SH-SY5Y (cell line): Measurements from ENCODE around the gene CRAT.

Experiments used
- GATA2 ChIP-seq: IDR thresholded peaks from 2 replicates; pipeline ENCODE4 v1.6.1; 2011; ENCODE audit warnings: mild to moderate bottlenecking, low read depth, low read length
- GATA3 ChIP-seq: IDR thresholded peaks from 2 replicates; pipeline ENCODE4 v1.6.1; 2011; ENCODE audit warnings: low read depth, mild to moderate bottlenecking, low read length, moderate library complexity

Gene CRAT

DNA sequence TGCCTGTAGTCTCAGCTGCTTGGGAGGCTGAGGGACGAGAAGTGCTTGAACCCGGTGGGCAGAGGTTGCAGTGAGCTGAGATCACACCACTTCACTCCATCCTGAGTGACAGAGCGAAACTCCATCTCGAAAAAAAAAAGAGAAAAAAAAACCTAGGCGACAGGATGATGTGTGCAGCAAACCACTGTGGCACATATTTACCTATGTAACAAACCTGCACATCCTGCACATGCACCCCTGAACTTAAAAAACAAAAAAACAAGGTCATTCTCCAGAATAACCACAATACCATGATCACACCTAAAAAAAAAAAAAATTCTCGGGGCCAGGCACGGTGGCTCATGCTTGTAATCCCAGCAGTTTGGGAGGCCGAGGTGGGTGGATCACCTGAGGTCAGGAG lies 37.2 kb downstream of the CRAT start:
- TF ChIP-seq GATA2 (no peak), GATA3 (no peak)

DNA sequence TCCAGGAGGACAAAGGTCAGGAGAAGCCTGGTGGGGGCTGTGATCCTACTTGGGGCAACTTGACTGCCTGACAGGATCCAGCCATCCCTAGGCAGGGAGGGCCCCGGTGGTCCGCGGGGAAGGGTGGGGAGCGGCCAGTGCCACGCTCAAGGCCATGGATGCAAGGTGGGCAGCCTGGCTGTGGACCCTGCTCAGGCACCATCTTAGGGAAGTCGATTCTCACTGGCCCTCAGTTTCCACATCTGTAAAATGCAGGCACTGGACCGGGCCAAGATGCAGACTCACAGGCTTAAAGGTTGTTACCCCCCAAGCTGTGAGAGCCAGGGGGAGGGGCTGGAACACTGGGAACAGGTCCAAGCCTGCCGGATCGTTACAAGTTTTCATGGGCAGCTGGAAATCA lies 38.4 kb downstream of the CRAT start:
- TF ChIP-seq GATA3 (no peak), GATA2 (no peak)

DNA sequence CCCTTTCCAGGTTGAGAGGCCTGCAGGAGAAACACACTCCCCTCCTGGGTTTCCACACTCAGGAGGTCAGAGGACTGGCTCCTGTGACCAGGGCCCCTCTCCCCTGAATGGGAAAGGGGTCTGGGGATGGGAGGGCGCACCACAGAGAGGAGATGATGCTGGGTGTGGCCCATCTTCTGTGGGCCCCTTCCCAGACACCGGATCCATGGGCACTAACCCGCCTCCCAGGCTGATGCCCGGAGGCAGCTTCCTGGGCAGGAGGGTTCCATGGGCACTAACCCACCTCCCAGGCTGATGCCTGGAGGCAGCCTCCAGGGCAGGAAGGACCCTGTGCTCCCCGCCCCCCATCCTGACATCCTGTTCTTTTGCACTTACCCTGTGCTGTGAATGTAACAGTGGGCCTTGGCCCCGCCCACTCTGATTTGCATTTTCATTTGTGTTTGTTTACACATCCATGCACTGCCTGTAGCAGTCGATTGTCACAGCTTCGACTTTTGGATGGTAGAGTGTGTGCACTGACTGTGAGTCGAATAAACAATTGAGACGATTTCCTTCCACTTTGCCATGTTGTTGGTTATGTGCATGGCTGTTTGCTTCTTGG lies 39.0 kb downstream of the CRAT start:
- TF ChIP-seq GATA3 (no peak), GATA2 (no peak)

DNA sequence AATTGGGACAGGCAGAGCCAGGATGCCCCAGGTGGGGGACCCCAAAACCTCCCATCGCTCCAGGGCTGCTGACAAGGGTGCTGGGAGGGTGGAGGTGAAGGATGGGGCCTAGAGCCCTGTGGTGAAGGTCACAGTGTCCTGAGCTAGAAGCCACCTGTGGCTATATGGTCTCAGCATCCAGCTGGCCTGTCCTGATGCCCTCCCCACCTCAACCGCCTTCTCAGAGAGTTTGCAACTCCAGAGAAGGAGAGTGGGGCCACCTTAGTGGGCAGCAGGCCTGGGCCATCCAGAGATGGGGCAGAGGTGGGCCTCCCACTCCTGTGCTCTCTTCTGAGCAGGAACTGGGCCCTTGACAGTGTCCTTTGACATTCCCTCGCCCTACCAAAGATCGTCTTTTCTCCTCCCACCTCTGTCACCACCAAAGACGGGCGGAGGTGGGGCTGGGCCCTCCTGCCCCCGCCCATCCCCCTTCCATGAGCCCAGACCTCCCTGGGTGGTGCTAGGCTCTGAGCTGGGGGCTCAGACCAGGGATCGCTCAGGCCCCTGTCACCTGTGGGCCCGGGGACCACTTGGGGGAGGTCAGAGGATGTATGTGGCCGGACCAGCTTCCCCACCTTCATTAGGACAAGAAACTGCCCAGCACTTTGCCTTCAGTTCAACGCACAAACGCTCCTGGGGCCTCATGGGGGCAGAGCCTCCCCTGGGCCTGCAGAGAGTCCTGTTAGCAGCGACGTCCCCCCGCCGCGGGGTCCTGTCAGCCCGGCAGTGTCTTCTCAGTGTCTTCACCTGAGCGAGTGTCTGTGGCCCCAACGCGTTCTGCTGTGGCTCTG lies 39.7 kb downstream of the CRAT start:
- TF ChIP-seq GATA3 (no peak), GATA2 (no peak)

DNA sequence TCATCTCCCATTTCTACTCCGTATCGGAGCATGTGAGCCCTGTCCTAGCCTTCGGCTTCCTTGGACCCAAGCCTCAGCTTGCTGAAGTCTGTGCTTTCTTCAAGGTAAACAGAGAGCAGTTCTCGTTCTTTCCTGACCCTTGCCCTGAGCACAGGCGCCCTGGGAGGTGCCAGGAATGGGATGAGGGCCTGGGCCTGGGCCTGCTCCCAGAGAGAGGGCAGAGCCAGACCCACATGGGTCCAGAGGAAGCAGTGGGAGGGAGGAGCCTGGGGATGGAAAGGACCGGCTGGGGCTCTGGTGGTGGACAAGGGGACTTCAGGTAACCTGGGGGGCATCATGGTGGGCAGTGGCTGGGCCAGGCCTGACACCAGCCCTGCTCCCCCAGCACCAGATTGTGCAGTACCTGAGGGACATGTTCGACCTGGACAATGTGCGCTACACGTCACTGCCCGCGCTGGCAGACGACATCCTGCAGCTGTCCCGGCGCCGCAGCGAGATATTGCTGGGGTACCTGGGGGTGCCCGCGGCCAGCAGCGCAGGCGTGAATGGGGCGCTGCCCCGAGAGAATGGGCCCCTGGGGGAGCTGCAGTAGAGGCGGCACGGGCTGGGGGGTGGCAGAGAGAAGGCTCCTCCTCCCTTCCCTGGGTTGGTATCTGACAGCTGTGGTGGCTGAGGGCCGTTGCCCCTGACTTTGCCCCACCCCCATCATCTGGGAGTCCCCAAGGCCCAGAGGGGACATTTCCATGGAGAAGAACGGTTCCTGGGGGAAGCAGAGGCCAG lies 40.5 kb downstream of the CRAT start:
- TF ChIP-seq GATA3 (no peak), GATA2 (no peak)

DNA sequence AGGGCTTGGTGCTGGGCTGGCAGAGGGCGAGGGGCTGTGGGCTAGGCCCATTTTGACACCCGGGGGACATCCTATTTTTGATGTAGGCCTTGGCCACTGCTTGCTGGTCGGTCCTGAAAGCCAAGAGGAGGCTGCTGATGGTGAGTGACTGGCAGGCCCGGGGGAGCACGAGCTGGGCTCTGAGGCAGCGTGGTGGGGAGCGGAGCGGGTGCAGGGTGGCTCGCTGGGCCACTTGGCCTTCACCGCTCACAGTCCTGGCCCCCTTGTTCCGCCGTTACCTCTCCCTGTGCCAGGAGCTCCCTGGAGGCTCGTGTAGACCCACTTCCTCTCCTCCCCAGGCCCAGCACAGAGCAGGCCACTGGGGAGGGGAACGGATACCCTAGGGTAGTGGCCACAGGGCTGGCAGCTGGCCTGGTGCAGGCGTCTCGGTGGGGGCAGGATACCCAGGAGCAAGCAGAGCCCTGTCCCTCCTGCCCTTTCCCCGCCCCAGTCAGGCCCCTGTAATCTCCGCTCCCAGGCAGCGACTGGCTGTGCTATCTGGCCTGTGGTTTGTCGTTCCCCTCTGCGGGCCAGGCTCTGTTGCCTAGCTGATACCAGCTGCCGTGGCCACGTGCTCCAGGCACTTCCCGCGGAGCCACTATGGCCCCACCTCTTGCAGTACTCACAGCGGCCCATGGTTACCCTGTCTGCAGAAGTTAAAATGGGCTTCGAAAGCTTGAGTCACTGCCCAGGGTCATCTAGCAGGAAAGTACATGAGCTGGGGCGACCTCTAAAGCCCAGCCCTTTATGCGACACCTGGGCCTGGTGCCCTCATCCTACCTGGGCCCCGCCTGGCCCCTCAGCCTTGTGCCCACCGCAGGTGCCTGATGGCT lies 41.4 kb downstream of the CRAT start:
- TF ChIP-seq GATA2 (no peak), GATA3 (no peak)

DNA sequence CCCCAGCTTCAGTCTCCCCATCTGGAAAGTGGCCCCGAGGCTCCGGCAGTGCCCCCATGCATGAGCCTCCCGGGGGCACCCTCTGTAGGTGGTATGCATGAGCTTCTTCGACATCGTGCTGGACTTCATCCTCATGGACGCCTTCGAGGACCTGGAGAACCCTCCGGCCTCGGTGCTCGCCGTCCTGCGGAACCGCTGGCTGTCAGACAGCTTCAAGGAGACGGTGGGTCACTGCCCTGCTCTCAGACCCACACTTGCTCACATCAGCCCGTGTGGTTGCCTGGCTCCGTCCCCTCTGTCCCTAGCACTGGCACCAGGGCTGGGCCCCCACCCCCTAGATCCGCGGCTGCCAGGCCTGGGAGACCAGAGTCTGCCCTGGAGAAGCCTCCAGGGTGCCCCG lies 42.5 kb downstream of the CRAT start:
- TF ChIP-seq GATA2 (no peak), GATA3 (no peak)

DNA sequence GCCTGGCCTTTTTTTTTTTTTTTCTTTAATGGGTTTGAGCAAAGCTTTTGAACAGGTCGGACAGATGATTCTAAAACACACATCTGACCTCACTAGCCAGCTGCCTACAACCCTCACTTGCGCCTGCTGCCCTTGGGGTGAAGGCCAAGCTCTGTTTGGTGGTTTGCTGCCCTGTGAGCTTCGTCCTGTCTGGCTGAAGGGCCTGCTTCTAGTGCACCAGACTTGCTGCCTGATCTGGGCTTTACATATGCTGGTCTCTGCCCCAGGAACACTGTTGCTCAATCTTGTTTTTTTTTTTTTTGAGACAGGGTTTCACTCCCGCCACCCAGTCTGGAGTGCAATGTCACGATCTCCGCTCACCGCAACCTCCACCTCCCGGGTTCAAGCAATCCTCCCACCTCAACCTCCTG lies 46.1 kb downstream of the CRAT start:
- TF ChIP-seq GATA2 (no peak), GATA3 (no peak)

DNA sequence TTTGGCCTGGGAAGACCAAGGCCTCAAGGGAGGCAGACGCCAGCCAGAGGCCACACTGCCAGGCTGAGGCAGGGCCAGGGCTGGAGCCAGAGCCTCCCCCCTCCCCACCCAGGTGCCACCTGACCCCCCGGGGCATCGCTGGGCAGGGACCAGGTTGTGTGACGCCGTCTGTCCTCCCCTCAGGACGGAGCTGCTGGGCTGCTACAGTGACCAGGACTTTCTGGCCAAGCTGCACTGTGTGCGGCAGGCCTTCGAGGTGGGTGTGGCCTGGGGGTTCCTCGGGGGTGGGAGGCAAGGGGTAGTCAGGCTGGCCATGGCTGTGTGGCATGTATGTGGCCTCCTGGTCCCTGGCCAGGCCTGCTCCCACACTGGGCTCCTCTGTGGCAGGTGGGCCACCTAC lies 47.5 kb downstream of the CRAT start:
- TF ChIP-seq GATA3, result no peak
- no peak for TF ChIP-seq GATA2

DNA sequence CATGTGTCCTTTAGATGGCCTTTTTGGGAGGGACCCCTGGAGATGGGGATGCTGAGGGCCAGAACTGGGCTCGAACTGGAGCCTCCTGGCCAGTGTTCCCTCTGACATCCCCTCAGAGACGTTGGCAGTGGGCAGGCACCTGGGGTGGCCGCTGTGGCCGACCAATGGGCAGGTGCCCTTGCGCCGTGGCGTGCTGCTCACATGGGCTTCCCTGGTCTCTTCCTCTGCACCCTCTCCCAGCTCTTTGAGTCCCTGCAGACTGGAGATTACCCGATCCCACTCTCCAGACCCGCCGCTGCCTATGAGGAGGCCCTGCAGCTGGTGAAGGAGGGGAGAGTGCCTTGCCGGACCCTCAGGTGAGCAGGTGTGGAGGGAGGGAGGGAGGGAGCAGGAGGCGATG lies 49.6 kb downstream of the CRAT start:
- TF ChIP-seq GATA2 (no peak), GATA3 (no peak)

DNA sequence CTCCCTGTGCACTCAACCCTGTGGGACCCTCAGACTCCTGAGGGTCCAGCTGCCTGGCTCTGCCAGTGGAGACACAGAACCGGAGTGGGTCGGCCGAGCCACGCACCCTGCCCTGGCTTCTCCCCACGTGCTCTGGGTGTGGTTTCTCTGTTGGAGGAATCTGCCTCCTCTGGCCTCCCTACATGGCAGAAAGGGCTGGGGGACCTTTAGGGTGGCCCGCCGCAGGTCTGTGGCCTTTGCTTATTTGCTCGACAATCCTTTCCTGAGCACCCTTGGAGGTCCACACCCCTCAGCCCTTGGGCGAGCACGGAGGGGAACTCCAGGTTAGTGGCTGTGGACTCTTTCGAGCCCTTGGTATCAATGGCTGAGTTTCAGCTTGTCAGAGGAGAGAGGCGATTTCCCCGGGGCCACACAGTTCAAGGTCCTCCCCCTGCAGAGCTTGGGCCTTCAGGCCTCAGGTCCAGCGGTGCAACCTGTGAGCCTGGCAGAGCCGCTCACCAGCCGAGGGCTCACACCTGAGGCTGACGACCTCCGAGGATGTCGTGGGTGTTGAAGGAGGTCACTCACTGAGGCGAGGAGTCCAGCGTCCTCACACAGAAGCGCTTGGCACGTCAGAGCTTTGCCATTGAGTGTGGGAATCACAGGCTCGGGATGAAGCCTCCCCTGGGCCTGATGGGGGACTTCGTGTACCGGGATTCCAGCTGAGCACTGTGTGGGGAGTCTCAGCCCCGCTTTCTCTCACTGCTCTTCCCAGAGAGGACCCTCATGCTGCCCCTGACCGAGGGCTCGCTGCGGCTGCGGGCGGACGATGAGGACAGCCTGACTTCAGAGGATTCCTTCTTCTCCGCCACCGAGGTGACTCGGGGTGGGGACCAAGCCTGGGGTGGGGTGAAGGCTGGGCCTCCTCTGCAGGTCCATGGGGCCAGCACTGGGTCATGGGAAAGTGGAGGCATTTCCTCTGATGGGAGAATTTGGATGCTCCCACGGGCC lies 50.5 kb downstream of the CRAT start:
- TF ChIP-seq GATA2 (no peak), GATA3 (no peak)

DNA sequence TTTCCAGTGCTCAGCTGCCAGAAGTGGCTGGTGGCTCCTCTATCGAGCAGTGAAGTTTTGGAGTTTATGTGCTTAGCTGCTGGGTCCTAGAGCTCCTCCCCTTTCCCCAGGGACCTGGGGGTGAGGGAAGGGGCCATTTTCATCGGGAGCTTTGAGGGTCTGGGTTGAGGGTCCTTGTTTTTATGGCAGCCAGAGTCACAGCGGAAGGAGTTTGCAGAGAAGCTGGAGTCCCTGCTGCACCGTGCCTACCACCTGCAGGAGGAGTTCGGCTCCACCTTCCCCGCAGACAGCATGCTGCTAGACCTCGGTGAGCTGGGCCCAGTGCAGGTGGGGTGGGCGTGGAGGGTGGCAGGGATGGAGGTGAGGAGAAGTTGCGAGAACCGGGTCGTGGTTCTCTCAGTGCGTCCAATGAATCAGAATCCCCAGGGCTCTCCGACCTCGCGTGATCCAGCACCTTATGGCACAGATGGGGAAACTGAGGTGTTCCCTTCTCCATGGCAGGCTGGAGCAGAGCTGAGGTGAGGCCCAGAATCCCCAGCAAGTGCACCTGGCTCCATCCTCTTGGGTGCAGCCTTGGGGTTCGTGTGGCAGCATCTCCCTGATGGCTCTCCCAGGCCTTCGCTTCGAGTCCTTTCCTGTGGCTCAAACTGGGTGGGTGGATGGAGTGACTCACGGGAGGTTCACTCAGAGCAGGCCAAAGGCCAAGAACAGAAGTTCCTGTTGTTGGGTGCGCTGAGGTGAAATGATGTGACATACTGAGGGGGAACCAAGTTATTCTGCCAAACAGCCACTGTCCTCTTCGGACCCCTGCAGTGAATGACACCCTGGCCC lies 51.4 kb downstream of the CRAT start:
- TF ChIP-seq GATA2 (no peak), GATA3 (no peak)
